Spleen (tissue), 7 donors: Measurements from ENCODE around the gene ZFP30.

Experiments used
- CTCF ChIP-seq, 11 experiments: fragments of 200-600 bp in 7 of 11; fragments of 450-650 bp in 4 of 11; sonication (generic) in 4 of 11; IDR thresholded peaks in 8 of 11; conservative IDR thresholded peaks in 3 of 11; 1 replicate in 7 of 11; 2 replicates in 4 of 11; pipeline versions ENCODE4 v1.4.0 to v1.8.0; 2016 to 2021; ENCODE audit warnings: antibody characterized with exemption in 11 of 11, inconsistent platforms in 4 of 11, mild to moderate bottlenecking in 1 of 11
- POLR2A ChIP-seq, 3 donors: fragments of 450-650 bp; IDR thresholded peaks; one replicate each; pipeline ENCODE4 v1.5.1; 2017; ENCODE audit warnings: antibody characterized with exemption in 3 of 3, mild to moderate bottlenecking in 1 of 3
- donor health status: DM: no; HTN: no; CAD: no; lungs with moderate emphysema.
- donor health status: DM: no; HTN: no; CAD: no.
- donor health status: DM: no; HTN: no; CAD: no.

- no peak for TF ChIP-seq CTCF (IDR thresholded peaks at IDR 0.05 in 8 of 11, conservative IDR thresholded peaks at IDR 0.05 in 3 of 11)
- TF ChIP-seq POLR2A (IDR thresholded peaks at IDR 0.05): no peak
These were observed 83.1 kb downstream of the ZFP30 start for GRCh38 chr19:37572203-37572602.
